Mammary epithelial cell (primary cell): ENCODE measurements around the gene HAPLN2.

Experiments used
- EZH2 ChIP-seq: IDR thresholded peaks from 2 replicates; pipeline ENCODE4 v1.6.1; 2012; ENCODE audit warnings: low read length, inconsistent platforms, borderline replicate concordance
- TF ChIP-seq, protein P1 (sequence below), 2 donors: IDR thresholded peaks in 1 of 2; conservative IDR thresholded peaks in 1 of 2; 2 replicates each; pipeline ENCODE4 v1.5.1; 2011 to 2012; ENCODE audit warnings: inconsistent platforms in 2 of 2, low read length in 2 of 2, mild to moderate bottlenecking in 2 of 2, control low read depth in 1 of 2, low read depth in 1 of 2; ENCODE audit not compliant: insufficient read depth in 1 of 2; ENCODE audit errors: extremely low read depth in 1 of 2

GRCh38 chr1:156646738-156647211 is 27.6 kb downstream of the HAPLN2 start:
- TF ChIP-seq EZH2: no peak
- TF ChIP-seq, protein P1, sequence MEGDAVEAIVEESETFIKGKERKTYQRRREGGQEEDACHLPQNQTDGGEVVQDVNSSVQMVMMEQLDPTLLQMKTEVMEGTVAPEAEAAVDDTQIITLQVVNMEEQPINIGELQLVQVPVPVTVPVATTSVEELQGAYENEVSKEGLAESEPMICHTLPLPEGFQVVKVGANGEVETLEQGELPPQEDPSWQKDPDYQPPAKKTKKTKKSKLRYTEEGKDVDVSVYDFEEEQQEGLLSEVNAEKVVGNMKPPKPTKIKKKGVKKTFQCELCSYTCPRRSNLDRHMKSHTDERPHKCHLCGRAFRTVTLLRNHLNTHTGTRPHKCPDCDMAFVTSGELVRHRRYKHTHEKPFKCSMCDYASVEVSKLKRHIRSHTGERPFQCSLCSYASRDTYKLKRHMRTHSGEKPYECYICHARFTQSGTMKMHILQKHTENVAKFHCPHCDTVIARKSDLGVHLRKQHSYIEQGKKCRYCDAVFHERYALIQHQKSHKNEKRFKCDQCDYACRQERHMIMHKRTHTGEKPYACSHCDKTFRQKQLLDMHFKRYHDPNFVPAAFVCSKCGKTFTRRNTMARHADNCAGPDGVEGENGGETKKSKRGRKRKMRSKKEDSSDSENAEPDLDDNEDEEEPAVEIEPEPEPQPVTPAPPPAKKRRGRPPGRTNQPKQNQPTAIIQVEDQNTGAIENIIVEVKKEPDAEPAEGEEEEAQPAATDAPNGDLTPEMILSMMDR (conservative IDR thresholded peaks at IDR 0.05 in 1 of 2, IDR thresholded peaks at IDR 0.05 in 1 of 2; ENCODE audit: extremely low read depth in 1 of 2, insufficient read depth in 1 of 2, low read depth in 1 of 2, low read length in 2 of 2): no peak
